GM19328 (cell line): ENCODE data around the gene PCGF3.
A peak's percentile ranks its signal among the peaks of the same experiment; 100 is the strongest.
"Not testable (repeated sequence)": the region's sequence is repeated elsewhere in the genome, so short reads cannot be mapped to it uniquely, and the experiment has no call there.

Experiments
- ATAC-seq: cut with Tn5 transposase; IDR thresholded peaks from one replicate; pipeline ENCODE4 v1.9.1; 2021; ENCODE audit warnings: mild to moderate bottlenecking, moderate library complexity; ENCODE audit not compliant: unreplicated experiment

The PCGF3 gene

DNA sequence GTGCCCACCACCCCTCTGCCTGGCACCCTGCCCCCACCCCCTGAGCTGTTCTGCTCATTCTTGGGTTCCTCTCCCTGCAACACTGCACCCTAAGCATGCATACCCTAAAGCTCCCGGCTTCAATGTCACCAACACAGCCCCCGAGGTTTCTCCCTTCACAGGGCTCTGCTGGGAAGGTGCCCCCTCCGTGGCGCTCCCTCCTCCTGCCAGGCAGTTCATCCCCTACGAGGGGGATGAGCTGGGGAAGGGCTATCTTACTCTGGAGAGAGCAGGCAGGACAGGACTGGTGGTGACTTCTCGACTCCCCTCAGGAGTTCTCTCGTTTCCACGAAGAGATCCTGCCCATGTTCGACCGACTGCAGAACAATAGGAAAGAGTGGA, 38.1 kb upstream of the PCGF3 start:
- ATAC-seq, result no peak

- ATAC-seq, result not testable (repeated sequence)
These were observed 37.4 kb upstream of the PCGF3 start for GRCh38 chr4:668219-668618.

DNA sequence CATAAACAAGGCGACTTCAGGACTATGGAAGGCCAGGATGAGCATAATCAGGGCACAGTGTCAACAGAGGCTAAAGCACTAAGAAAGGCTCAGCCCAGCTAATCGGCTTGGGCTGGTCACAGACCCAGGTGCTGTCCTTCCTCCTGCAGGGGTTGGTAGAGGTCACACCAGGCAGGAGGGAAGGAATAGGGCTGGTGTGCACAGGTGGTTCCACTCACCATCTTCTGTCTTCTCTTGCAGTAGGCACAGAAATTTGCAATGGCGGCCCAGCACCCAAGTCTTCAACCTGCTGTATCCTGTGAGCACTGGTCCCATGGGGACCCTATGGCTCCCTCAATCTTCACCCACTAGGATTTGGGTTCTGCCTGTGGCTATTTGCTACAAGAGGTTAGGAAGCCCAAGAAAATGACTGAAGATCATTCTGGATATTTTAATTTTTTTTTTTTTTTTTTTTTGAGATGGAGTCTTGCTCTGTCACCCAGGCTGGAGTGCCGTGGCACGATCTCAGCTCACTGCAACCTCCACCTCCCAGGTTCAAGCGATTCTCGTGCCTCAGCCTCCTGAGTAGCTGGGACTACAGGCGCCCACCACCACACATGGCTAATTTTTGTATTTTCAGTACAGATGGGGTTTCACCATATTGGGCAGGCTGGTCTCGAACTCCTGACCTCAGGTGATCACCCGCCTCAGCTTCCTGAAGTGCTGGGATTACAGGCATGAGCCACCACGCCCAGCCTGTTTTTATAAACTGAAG, 35.6 kb upstream of the PCGF3 start:
- ATAC-seq, result not testable (repeated sequence)

- ATAC-seq, result no peak
These were observed 33.9 kb upstream of the PCGF3 start for GRCh38 chr4:671769-672168.

DNA sequence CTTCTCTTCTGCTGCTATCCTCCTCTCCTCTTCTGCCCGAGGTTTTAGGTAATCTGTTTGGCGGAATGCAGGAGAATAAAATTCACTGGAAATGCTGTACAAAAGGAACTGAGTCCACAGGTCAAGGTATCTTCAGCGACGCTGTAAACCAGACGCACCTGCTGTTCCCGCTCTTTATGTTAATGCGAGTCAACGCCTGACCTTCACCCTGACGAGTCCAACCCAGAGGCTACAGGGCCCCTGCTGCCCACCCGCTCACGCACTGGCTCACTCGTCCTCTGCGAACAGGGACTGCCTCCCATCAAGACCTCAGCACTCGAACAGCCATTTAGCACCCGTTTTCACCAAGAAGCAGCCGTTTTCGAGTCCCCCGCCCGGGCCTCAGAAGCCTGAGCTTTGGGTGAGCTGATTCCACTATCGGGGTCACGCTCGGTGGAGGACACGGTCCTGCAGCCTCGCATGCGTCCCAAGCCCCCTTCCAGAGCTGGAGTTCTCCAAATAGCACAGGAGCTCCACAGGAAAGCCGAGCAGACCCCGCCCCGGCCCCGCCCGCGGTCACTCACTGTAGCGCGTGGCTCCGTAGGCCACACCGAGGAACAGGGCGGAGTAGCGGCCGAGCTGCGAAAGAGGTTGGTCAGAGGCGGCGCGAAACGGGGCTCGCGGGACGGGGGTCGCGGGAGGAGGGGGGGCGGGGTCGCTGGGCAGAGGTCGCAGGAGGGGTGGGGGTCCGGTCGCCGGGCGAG, 32.1 kb upstream of the PCGF3 start:
- no peak for ATAC-seq

DNA sequence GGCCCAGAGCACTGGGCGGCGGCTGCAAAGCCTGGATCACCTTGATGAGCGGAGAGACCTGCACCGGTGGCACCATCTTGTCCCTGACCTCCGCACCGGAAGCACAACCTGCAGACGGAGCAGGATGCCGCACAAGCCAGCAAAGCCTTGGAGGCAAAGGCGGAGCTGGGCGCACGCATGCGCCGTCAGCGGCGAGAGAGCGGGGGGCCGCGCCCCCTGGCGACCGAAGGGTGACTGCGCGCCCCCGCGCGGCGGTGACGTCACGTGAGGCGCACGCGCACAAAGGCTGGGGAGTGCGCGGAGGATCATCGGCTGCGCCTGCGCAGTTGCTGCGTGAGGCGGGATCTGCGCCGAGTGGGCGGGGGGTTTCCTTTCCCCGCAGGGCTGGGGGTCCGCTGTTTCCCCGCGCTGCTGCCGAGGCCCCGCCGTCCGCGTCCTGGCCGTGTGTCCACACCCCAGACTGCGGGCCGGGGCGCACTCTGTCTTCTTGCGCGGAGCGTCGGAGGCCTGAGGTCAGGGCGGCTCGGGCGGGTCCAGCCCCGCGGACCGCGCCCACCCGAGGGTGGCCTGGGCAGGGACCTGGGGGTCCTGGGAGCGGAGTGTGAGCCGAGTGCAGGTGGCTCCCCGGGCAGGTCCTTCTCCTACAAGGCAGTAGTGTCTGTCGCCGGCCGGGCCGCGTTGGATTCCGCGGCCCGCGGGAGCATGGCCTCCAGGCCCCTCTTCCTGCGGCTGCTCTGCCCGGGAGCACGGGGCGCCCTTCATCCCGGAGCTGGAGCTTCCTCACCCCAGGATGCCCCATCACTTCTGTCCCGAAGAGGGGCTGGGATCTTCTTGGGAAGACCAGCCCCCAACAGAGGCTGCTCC, 31.2 kb upstream of the PCGF3 start, which contains the start of the genes ATP5ME and MYL5:
Gene ATP5ME (minus strand): TSS at position 105 of the 864 bp plus-strand sequence. CDS start 29 bp downstream, at position 76.
Gene MYL5 (plus strand): TSS at position 371 of the 864 bp plus-strand sequence. CDS start 3,485 bp downstream, outside the sequence.
- peak; percentile 59 for ATAC-seq

GRCh38 chr4:675036-675882, 30.4 kb upstream of the PCGF3 start:
- ATAC-seq, result no peak

- ATAC-seq, result no peak
These were observed 29.4 kb upstream of the PCGF3 start for GRCh38 chr4:675980-676870.

- no peak for ATAC-seq
These were observed 28.8 kb upstream of the PCGF3 start for GRCh38 chr4:676871-677235.

DNA sequence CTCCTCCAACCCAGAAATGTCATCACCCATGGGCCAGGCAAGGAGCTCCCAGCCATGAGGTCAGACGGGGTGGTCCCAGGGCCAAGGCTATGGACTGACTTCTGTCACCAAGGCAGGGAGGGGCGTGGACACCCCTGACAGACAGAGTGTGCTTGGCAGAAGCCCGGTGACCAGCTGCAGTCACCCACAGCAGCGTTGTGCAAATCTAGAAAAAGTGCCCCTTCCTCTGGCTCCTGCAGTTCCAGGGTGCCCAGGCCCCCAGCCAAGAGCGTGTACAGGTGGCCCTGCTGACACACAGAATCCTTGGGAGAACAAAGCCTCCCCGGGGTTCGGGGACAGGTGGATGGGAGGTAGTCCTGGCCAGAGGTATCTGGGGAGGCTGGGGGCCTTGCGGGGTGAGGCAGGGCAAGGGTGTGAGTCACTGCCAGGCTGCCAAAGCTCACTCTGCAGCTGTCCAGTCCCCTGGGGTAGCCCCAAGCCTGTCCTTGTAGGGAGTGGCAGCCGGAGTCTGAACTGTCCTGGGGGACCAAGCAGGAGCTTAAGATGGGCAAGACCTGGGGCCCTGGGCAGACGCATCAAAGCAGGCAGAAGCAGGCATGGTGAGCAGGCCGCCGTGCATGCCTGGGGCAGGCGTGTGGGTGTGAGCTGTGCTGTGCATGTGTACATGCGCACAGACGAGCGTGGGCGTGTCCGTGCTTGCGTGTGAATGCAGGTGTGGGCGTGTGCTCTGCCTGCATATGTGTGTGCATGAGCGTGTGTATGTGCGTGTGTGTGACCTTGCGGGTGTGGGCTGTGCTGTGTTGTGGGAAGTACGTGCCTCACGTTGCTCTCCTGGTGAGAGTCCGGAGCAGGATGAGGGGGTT, 28.0 kb upstream of the PCGF3 start:
- ATAC-seq, result no peak

DNA sequence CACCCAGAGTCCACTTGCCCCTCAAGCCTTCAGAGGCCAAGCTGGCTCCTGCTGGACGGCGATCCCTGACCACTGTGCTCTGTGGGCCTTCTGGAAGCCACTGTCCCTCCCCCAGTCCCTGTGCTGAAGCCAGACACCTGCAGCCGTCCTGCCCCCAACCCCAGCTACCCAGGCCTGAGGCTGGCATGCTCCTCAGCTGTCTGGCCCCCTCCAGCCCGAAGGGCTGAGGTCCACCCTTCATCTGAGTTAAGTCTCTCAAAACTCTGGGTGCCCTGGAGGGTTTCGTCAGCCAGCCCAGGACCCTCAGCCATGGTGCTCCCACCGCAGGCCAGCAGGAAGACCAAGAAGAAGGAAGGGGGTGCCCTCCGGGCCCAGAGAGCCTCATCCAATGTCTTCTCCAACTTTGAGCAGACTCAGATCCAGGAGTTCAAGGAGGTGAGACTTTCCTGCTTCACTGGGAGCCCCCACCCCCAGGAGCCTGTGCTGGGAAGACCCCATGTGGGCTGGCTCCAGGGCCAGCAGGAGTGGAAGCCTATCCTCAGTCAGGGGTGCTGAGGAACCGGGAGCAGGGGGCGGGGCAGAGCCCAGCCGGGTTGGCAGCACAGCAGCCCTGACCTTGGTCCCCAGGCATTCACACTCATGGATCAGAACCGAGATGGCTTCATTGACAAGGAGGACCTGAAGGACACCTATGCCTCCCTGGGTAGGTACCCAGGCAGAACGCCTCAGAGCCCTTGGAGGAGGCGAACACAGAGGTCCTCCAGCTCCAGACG, 27.1 kb upstream of the PCGF3 start:
- ATAC-seq, result no peak

- no peak for ATAC-seq
These were observed 26.5 kb upstream of the PCGF3 start for GRCh38 chr4:679104-679481.

DNA sequence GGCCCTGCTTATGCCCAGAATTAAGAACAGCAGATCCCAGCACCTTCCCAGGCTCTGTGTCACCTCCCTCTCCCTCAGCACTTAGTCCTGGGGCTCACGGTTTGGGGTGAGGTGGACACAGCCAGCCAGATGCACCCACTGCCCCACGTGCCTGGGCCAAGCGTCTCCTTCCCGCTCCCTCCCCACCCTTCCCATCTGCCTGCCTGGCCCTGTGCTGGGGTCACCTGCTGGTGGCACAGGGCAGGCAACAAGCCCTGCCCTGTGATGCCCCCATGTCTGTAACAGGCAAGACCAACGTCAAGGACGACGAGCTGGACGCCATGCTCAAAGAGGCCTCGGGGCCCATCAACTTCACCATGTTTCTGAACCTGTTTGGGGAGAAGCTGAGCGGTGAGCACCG, 26.0 kb upstream of the PCGF3 start:
- ATAC-seq, result no peak

DNA sequence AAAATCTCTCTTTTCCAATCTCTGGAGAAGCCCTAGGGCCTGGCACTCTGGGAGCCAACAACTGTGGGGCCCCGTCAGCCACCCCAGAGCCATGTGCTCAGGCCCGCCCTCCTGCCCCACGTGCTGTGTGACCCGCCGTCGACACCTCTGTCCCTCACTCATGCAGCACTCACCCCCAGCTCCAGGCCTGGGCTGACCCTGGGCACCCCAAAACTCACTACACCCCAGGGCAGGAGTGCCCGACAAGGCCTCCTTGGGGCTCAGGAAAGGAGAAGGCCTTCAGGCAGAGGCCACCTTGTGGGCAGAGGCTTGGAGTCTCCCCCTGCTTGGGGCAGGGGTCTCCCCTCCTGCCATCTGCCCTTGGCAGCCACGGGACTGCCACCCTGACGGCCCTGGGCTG, 25.5 kb upstream of the PCGF3 start:
- no peak for ATAC-seq

DNA sequence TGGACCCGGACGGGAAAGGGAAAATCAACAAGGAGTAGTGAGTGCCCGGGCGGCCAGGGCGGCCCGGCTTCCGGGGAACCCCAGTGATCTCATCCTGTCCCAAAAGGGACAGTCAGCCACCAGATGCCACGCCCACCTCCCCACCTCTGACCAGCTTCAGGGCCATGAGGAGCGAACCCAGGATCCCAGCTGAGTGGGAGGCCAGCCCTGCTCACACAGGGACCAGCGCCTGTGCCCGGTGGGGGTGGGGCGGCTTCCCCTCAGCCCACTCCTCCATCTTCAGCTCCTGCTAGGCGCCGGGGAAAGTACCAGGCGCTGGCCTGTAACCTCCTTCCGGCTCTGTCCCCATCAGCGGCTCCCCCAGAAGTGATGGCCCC, 25.1 kb upstream of the PCGF3 start:
- no peak for ATAC-seq

GRCh38 chr4:680928-681645, 24.5 kb upstream of the PCGF3 start:
- ATAC-seq, result no peak
